Esophagus squamous epithelium (tissue), 5 donors: ENCODE results near the gene MTFR1L. TPM values are rescaled to one million over a fixed set of nuclear protein-coding genes. Genes with fewer than 3 reads are reported as not detected.

Experiments
- DNase-seq: peaks from one replicate; lab custom pipeline; 2025; lab: John Stamatoyannopoulos, UW
- H3K27ac ChIP-seq, 4 donors: fragments of 200-600 bp; sonication (generic); one replicate each; pipeline ENCODE4 v1.5.1; 2016 to 2019; ENCODE audit warnings: mild to moderate bottlenecking in 1 of 4
- H3K27me3 ChIP-seq, 4 donors: fragments of 200-600 bp; sonication (generic); 1 replicate in 3 of 4; 2 replicates in 1 of 4; pipeline versions ENCODE4 v1.5.1 to v1.6.0; 2017 to 2021; ENCODE audit warnings: antibody characterized with exemption in 1 of 4
- H3K36me3 ChIP-seq, 3 donors: fragments of 200-600 bp; sonication (generic); one replicate each; pipeline ENCODE4 v1.5.1; 2016 to 2019
- H3K4me1 ChIP-seq, 3 donors: fragments of 200-600 bp; sonication (generic); one replicate each; pipeline ENCODE4 v1.5.1; 2017 to 2019
- H3K4me3 ChIP-seq, 4 donors: fragments of 200-600 bp; sonication (generic); 1 replicate in 3 of 4; 2 replicates in 1 of 4; pipeline ENCODE4 v1.5.1; 2016 to 2019; ENCODE audit warnings: mild to moderate bottlenecking in 2 of 4, moderate library complexity in 1 of 4
- H3K9me3 ChIP-seq, 3 donors: fragments of 200-600 bp; sonication (generic); one replicate each; pipeline ENCODE4 v1.5.1; 2016 to 2019
- POLR2A ChIP-seq, 4 donors: fragments of 450-650 bp; IDR thresholded peaks; one replicate each; pipeline ENCODE4 v1.6.1; 2017; ENCODE audit warnings: antibody characterized with exemption in 4 of 4, mild to moderate bottlenecking in 4 of 4, moderate library complexity in 3 of 4
- WGBS, 2 donors: methylation state at CpG; one replicate each; pipeline ENCODE4 v1.1.5; 2018; 5-methylcytosine and 5-hydroxymethylcytosine counted together
- intact Hi-C: fragments of 100-400 bp; cut with DNase I; formaldehyde crosslinking; loops from one replicate; pipeline ENCODE4 v1.15.0; 2022
- total RNA-seq, 4 donors: library from RNA; depleted of rRNA; stranded (reverse); fragments of >200 nt; gene quantifications; one replicate each; pipeline ENCODE4 v1.1.0, GENCODE V29; 2016
- TF ChIP-seq, protein P1 (sequence below), 6 experiments: fragments of 450-650 bp in 4 of 6; fragments of 200-600 bp in 2 of 6; sonication (generic) in 2 of 6; IDR thresholded peaks; one replicate each; pipeline ENCODE4 v1.5.1; 2016 to 2019; ENCODE audit warnings: antibody characterized with exemption in 6 of 6, mild to moderate bottlenecking in 4 of 6, moderate library complexity in 4 of 6
- donor health status: DM: yes; HTN: yes; CAD: no.

MTFR1L gene
- total RNA-seq, 4 donors from 2014 or later: 24.4 to 53.8 (median 28.3) TPM

DNA sequence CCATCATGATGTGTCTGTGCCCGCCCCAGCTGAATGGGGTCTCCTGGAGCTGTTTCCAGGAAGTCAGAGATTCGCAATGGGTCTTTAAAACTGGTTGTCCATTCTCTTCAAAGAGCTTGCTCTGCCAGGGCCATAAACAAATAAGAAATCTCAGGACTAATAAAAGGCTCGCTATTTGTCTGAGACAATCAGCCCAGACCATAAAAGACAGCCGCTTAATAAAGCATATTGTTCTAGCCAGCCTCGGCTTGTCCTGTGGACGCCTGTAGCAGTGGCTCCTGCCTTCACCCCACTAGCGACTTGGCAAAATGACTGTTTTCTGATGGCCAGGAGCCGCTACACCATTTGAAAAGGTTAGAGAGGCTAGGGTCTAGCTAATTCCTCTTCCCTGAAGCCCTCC is 40.4 kb upstream of the MTFR1L start:
- Histone ChIP-seq H3K27ac (no peak overlapping the region), H3K4me1 (peaks cover 0 to 28% (median 5%) of the 10 kb centered on the region in 3 donors), H3K36me3 (peaks cover 0 to 24% (median 0%) of the 10 kb centered on the region in 3 donors), H3K27me3 (no peaks in the 10 kb centered on the region), H3K9me3 (no peaks in the 10 kb centered on the region), H3K4me3 (no peak overlapping the region)
- no peak for DNase-seq
- intact Hi-C loops: no loop called here
- TF ChIP-seq, protein P1, sequence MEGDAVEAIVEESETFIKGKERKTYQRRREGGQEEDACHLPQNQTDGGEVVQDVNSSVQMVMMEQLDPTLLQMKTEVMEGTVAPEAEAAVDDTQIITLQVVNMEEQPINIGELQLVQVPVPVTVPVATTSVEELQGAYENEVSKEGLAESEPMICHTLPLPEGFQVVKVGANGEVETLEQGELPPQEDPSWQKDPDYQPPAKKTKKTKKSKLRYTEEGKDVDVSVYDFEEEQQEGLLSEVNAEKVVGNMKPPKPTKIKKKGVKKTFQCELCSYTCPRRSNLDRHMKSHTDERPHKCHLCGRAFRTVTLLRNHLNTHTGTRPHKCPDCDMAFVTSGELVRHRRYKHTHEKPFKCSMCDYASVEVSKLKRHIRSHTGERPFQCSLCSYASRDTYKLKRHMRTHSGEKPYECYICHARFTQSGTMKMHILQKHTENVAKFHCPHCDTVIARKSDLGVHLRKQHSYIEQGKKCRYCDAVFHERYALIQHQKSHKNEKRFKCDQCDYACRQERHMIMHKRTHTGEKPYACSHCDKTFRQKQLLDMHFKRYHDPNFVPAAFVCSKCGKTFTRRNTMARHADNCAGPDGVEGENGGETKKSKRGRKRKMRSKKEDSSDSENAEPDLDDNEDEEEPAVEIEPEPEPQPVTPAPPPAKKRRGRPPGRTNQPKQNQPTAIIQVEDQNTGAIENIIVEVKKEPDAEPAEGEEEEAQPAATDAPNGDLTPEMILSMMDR (IDR thresholded peaks at IDR 0.05): no peak
- no peak for TF ChIP-seq POLR2A (IDR thresholded peaks at IDR 0.05)
- WGBS, 2 donors: 51 to 85% methylated on average over 6 to 7 of the region's 8 CpGs

- Histone ChIP-seq H3K27me3 (no peaks in the 10 kb centered on the region), H3K4me3 (no peak overlapping the region), H3K4me1 (peaks cover 4 to 28% (median 5%) of the 10 kb centered on the region in 3 donors), H3K9me3 (no peaks in the 10 kb centered on the region), H3K27ac (no peak overlapping the region), H3K36me3 (peaks cover 0 to 24% (median 0%) of the 10 kb centered on the region in 3 donors)
- intact Hi-C loops: no loop called here
- no peak for TF ChIP-seq POLR2A (IDR thresholded peaks at IDR 0.05)
- TF ChIP-seq, protein P1 (IDR thresholded peaks at IDR 0.05): no peak
- DNase-seq: no peak
- 82 to 91% methylated on average over 4 of the region's 4 CpGs for WGBS, 2 donors
These were observed 39.9 kb upstream of the MTFR1L start for GRCh38 chr1:25779894-25780293.

DNA sequence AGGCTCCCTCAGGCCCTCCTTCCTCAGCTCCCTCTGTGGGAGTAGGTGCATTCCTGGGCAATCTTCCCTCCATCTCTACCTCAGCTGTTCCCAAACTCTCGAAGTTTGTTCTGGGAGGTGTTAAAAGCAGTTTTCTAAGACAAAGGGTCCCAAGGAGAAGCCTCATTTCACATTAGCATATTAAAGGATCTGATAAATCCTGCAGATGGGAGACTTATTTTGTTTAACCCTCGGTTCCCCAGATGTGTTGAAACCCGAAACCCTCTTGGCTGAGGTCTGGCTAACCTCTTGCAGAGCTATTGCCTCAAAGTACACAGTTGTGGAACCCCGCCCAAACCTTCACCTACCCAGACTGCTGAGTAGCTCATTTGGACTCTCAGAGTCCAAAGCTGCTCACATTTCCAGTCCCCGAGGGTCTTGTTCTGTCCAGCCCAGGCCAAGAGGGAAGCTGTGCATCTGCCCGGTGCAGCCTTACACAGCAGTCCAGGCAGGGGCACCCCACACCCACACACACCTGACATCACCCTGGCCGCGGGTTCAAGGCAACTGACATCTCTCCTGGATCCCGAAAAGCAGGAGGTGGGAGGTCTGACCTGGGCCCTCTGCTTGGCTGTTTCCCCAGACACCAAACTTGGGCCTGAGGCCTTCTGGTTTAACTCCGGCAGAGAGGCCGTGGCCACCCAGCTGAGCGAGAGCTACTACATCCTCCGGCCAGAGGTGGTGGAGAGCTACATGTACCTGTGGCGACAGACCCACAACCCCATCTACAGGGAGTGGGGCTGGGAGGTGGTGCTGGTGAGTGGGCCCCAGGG is 39.2 kb upstream of the MTFR1L start:
- Histone ChIP-seq H3K27me3 (no peaks in the 10 kb centered on the region), H3K36me3 (peaks cover 0 to 24% (median 0%) of the 10 kb centered on the region in 3 donors), H3K27ac (no peak overlapping the region), H3K4me3 (no peak overlapping the region), H3K4me1 (peaks cover 5 to 28% (median 10%) of the 10 kb centered on the region in 3 donors), H3K9me3 (no peaks in the 10 kb centered on the region)
- intact Hi-C loops: no loop called here
- WGBS, 2 donors: 34 to 81% methylated on average over 3 to 4 of the region's 14 CpGs
- DNase-seq: no peak
- TF ChIP-seq, protein P1 (IDR thresholded peaks at IDR 0.05): no peak
- TF ChIP-seq POLR2A (IDR thresholded peaks at IDR 0.05): no peak

- no peaks in the 10 kb centered on the region for H3K27me3 ChIP-seq
- no peaks in the 10 kb centered on the region for H3K9me3 ChIP-seq
- H3K4me1 ChIP-seq: peaks cover 5 to 25% (median 12%) of the 10 kb centered on the region in 3 donors
- peaks cover 0 to 20% (median 0%) of the 10 kb centered on the region in 3 donors for H3K36me3 ChIP-seq
- intact Hi-C loops: no loop called here
- TF ChIP-seq, protein P1 (IDR thresholded peaks at IDR 0.05): no peak
- no peak for TF ChIP-seq POLR2A (IDR thresholded peaks at IDR 0.05)
- no peak overlapping the region for H3K4me3 ChIP-seq
- H3K27ac ChIP-seq: no peak overlapping the region
- 67 to 77% methylated on average over 1 to 3 of the region's 3 CpGs for WGBS, 2 donors
- no peak for DNase-seq
These were observed 38.7 kb upstream of the MTFR1L start for GRCh38 chr1:25781130-25781433.

DNA sequence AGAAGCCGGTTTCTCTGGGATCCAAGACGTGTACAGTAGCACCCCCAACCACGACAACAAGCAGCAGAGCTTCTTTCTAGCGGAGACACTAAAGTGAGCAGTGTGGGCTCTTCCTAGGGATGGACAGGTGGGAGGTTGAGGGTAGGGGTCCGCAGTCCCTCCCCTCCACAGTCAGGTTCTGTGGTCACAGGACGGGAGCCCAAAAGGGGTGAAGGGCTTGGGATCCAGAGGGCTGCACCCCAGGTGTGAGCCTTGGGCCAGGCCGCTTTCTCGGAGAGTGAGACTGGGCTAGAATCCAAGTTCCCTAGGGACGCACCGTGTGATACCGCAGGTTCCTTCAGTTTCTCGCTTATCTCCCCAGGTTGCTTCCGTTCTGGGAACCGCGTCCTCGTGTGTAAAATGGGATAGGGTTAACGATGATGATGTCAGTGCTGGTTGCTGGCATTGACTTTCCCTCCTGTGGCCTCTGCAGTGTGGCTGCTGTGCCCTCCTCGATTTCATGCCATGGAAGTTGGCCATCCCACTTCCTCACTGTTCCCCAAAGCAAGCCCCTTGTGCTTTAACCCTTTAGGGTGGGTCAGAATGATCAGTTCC is 37.0 kb upstream of the MTFR1L start:
- no peak overlapping the region for H3K27ac ChIP-seq
- H3K27me3 ChIP-seq: no peaks in the 10 kb centered on the region
- 84 to 86% methylated on average over 13 to 14 of the region's 18 CpGs for WGBS, 2 donors
- intact Hi-C loops: no loop called here
- TF ChIP-seq, protein P1 (IDR thresholded peaks at IDR 0.05): no peak
- TF ChIP-seq POLR2A (IDR thresholded peaks at IDR 0.05): no peak
- H3K36me3 ChIP-seq: peaks cover 0 to 17% (median 0%) of the 10 kb centered on the region in 3 donors
- peaks cover 5 to 38% (median 16%) of the 10 kb centered on the region in 3 donors for H3K4me1 ChIP-seq
- no peaks in the 10 kb centered on the region for H3K9me3 ChIP-seq
- no peak for DNase-seq
- H3K4me3 ChIP-seq: no peak overlapping the region
